ENCODE measurements around the gene UBTF. TPM values are rescaled to one million over a fixed set of nuclear protein-coding genes. Genes with fewer than 3 reads are reported as not detected.

The UBTF gene
- total and polyA plus RNA-seq, 9 of the 15 experiments (the other 6 are each of a cell fraction or from before 2014, with no cell fraction given): 1.2 to 113 (median 83.6) TPM

- TF ChIP-seq POLR2AphosphoS2 (IDR thresholded peaks at IDR 0.05; ENCODE audit: low read length) (no peak), ZBTB26 (CRISPR knock-in tag; IDR thresholded peaks at IDR 0.05) (no peak), EZH2 (IDR thresholded peaks at IDR 0.05; ENCODE audit: borderline replicate concordance, low read depth, low read length) (no peak), CBFA2T3 (IDR thresholded peaks at IDR 0.05) (no peak), ZNF609 (CRISPR knock-in tag; IDR thresholded peaks at IDR 0.05; ENCODE audit: borderline replicate concordance) (no peak), ATF1 (CRISPR knock-in tag; IDR thresholded peaks at IDR 0.05) (no peak), ATF1 (tag; IDR thresholded peaks at IDR 0.05) (no peak), ZNF77 (CRISPR knock-in tag; IDR thresholded peaks at IDR 0.05) (no peak), ZSCAN29 (IDR thresholded peaks at IDR 0.05) (no peak), SMARCE1 (IDR thresholded peaks at IDR 0.05) (0 out of 2 replicates have a peak, but pooled peaks have one; percentile 6), SRSF7 (optimal IDR thresholded peaks at IDR 0.05; ENCODE audit: low read depth, low read length) (no peak), ZBTB7A (IDR thresholded peaks at IDR 0.05; ENCODE audit: borderline replicate concordance, control insufficient read depth, low read depth, low read length) (peak; percentile 93; the same call in 1 of the 2 replicates), TCF3 (CRISPR knock-in tag; IDR thresholded peaks at IDR 0.05) (no peak), PTBP1 (IDR thresholded peaks at IDR 0.05; ENCODE audit: low read depth, low read length) (no peak), TRIM24 (IDR thresholded peaks at IDR 0.05) (no peak), VEZF1 (CRISPR knock-in tag; IDR thresholded peaks at IDR 0.05) (peak; percentile 82), ZBTB33 (CRISPR knock-in tag; IDR thresholded peaks at IDR 0.05) (no peak), ZKSCAN3 (CRISPR knock-in tag; IDR thresholded peaks at IDR 0.05) (no peak)
Measured at GRCh38 chr17:44198721-44199552, 20.5 kb downstream of the UBTF start (continued).

Measured in K562 (cell line).